ENCODE results near the gene SMAD6. TPM values are rescaled to one million over a fixed set of nuclear protein-coding genes. Genes with fewer than 3 reads are reported as not detected.

Gene SMAD6
- total RNA-seq, 1 donor from 2014 or later, result 0.43 TPM

DNA sequence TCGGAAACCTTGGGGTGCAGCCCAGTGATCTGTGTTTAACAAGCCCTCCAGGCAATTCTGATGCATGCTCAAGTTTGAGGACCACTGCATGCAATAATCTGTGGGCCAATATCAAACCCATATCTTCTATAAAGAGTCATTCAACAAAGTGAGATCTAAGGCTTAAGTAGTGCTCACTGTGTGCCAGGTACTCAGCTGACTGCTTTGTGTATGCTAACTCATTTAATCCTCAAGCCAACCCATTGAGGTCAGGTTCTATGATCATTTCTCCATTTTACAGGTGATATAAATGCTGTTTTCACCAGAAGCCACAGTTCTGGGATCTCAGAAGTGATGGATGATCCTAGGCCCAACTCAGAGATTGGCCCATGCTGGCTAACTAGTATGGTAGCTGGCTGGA lies 101.7 kb downstream of the SMAD6 start:
- Mint-ChIP-seq H3K9me3 (no peaks in the 10 kb centered on the region), H3K36me3 (ENCODE audit: low read depth) (no peaks in the 10 kb centered on the region), H3K4me1 (ENCODE audit: low read depth) (no peaks in the 10 kb centered on the region), H3K4me3 (ENCODE audit: low read depth) (no peak overlapping the region), H3K27me3 (ENCODE audit: low read depth) (peaks cover 1% of the 10 kb centered on the region), H3K27ac (no peak overlapping the region)
- intact Hi-C loops (cut with micrococcal nuclease), result no loop called here
- DNase-seq (ENCODE audit: low spot score), result no peak

DNA sequence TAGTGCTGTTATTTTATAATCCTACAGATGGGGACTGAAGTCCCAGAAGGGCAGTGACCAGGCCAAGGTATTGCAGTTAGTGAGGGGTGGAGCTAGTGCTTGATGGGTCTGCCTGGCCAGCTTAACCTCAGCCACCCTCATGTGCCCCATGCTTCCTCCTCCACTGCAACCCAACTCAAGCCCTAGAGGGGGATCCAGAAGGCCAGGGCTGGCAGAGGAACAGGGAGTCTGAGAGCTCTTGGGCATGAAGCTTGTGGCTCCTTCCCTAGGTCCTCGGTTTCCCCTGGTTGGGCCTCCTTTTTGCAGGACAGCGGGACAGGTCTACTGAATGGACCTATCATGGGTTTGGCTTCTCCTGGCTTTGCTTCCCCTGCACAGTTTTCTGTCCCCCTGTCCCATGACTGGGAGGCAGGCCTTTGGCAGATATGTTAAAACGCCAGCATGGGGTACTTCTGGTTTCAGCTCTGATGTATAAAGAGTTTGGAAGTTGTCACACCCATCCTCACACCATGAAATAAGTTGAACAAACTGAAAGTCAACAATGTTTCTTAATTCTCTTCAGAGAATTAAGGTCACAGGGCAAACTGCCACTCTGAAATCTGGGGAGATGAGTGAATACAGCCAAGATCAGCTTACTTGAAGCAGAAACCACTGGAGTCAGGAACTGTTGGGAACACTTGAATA lies 103.3 kb downstream of the SMAD6 start:
- H3K27ac Mint-ChIP-seq, result no peak overlapping the region
- intact Hi-C loops (cut with micrococcal nuclease), result no loop called here
- H3K36me3 Mint-ChIP-seq (ENCODE audit: low read depth), result no peaks in the 10 kb centered on the region
- no peaks in the 10 kb centered on the region for H3K9me3 Mint-ChIP-seq
- DNase-seq (ENCODE audit: low spot score), result no peak
- H3K4me3 Mint-ChIP-seq (ENCODE audit: low read depth), result no peak overlapping the region
- no peaks in the 10 kb centered on the region for H3K4me1 Mint-ChIP-seq (ENCODE audit: low read depth)
- peaks cover 2% of the 10 kb centered on the region for H3K27me3 Mint-ChIP-seq (ENCODE audit: low read depth)

DNA sequence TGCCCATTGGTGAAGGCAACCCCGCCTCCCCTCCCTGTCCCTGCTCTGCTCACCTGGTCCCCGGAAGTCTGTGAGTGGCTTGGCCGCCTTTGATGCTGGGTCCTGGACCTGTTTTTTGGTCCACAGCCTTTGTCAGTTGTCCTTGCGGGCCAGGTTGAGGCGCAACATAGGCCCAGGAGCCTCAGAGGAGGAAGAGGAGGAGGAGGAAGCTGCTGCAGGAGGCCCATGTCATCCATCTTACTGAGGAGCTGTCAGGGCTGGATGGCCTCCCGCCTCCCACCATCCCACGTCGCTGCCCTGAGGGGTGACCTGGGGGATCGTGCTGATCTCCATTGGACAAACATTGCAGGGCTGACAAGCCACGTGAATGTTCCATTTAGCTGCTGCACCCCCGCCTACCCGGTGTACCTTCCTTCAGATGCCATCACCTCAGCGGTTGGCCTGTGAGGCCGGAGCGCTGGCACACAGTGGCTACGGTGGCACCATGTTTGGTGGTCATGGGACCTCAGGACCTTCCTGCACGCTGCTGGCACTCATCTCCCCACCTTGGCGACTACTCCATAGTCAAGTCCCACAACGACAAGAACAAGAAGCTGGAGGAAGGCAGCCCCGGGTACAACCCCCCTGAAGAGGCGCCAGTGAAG lies 106.3 kb downstream of the SMAD6 start:
- DNase-seq (ENCODE audit: low spot score), result no peak
- intact Hi-C loops (cut with micrococcal nuclease), result no loop called here
- H3K9me3 Mint-ChIP-seq, result no peaks in the 10 kb centered on the region
- no peak overlapping the region for H3K4me3 Mint-ChIP-seq (ENCODE audit: low read depth)
- H3K4me1 Mint-ChIP-seq (ENCODE audit: low read depth), result no peaks in the 10 kb centered on the region
- peaks cover 8% of the 10 kb centered on the region for H3K27me3 Mint-ChIP-seq (ENCODE audit: low read depth)
- no peak overlapping the region for H3K27ac Mint-ChIP-seq
- no peaks in the 10 kb centered on the region for H3K36me3 Mint-ChIP-seq (ENCODE audit: low read depth)

DNA sequence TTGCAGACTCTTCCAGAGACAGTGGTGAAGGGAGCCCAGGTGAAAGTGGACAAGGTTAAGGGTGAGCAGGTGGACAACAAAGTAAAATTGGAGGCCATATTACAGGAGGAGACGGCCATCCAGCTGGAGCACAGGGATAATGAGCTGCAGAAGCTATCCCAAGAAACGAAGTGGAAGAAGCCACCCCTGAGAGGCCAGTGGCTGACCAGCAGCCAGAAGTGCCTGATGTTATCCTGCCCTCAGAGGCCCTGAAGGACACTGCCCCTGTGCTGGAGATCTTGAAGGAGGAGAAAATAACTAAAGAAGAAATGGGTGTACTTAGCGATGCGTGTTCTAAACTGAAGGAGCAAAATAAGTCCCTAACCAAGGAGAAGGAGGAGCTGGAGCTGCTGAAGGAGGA lies 107.6 kb downstream of the SMAD6 start:
- Mint-ChIP-seq H3K9me3 (no peaks in the 10 kb centered on the region), H3K4me1 (ENCODE audit: low read depth) (no peaks in the 10 kb centered on the region), H3K27ac (no peak overlapping the region), H3K36me3 (ENCODE audit: low read depth) (no peaks in the 10 kb centered on the region), H3K27me3 (ENCODE audit: low read depth) (peaks cover 11% of the 10 kb centered on the region), H3K4me3 (ENCODE audit: low read depth) (no peak overlapping the region)
- intact Hi-C loops (cut with micrococcal nuclease), result no loop called here
- no peak for DNase-seq (ENCODE audit: low spot score)

DNA sequence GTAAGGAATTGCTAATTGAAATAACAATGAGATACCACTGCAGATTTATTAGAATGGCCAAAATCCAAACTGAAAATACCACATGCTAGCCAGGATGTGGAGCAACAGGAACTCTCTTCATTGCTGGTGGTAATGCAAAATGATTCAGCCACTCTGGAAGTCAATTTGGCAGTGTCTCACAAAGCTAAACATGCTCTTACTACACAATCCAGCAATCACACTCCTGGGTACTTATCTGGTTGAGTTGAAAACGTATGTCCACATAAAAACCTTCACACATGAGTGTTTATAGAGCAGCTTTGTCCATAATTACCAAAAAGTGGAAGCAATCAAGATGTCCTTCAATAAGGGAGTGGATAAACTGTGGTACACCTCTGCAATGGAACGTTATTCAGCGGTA lies 113.3 kb downstream of the SMAD6 start:
- H3K36me3 Mint-ChIP-seq (ENCODE audit: low read depth), result no peaks in the 10 kb centered on the region
- no peak overlapping the region for H3K27ac Mint-ChIP-seq
- H3K9me3 Mint-ChIP-seq, result no peaks in the 10 kb centered on the region
- no peak for DNase-seq (ENCODE audit: low spot score)
- H3K4me1 Mint-ChIP-seq (ENCODE audit: low read depth), result no peaks in the 10 kb centered on the region
- no peak overlapping the region for H3K4me3 Mint-ChIP-seq (ENCODE audit: low read depth)
- H3K27me3 Mint-ChIP-seq (ENCODE audit: low read depth), result peaks cover 11% of the 10 kb centered on the region
- intact Hi-C loops (cut with micrococcal nuclease), result no loop called here

DNA sequence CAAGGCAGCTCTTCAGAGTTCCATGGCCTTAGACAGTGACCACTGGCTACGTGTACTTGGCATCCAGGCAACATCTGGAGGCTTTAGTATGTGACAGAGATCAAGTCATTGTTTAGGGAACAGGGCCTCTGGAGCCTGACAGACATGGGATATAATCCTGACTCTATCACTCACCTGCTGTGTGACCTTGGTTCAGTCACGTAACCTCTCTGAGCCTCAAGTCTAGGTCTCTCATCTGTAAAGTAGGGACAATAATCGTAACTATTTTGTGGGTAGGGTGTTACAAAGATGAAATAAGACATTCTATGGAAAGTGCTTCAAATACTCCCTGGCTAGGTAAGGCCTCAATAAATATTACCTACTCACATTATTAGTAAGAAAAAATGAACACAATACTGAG lies 114.2 kb downstream of the SMAD6 start:
- H3K27ac Mint-ChIP-seq, result no peak overlapping the region
- intact Hi-C loops (cut with micrococcal nuclease), result no loop called here
- no peak for DNase-seq (ENCODE audit: low spot score)
- H3K4me1 Mint-ChIP-seq (ENCODE audit: low read depth), result no peaks in the 10 kb centered on the region
- H3K27me3 Mint-ChIP-seq (ENCODE audit: low read depth), result peaks cover 11% of the 10 kb centered on the region
- H3K36me3 Mint-ChIP-seq (ENCODE audit: low read depth), result no peaks in the 10 kb centered on the region
- H3K9me3 Mint-ChIP-seq, result no peaks in the 10 kb centered on the region
- no peak overlapping the region for H3K4me3 Mint-ChIP-seq (ENCODE audit: low read depth)

DNA sequence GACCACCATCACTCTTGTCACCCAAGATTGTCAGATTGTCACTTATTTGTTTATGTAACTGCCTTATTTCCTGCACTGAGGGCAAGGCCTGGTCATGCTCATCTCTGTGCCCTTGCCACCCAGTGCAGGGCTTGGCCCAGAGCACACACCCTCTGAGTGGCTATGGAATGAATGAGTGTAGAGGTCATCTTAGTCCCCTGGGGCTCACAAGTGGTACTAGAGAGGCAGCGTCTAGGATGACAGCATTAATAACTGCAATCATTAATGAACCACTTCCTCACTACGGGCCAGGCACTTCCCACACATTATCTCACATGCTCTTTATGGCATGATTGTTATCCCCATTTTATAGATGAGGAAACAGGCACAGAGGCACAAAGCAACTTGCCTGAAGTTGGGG lies 117.0 kb downstream of the SMAD6 start:
- H3K4me3 Mint-ChIP-seq (ENCODE audit: low read depth), result no peak overlapping the region
- H3K27ac Mint-ChIP-seq, result no peak overlapping the region
- H3K36me3 Mint-ChIP-seq (ENCODE audit: low read depth), result no peaks in the 10 kb centered on the region
- no peaks in the 10 kb centered on the region for H3K4me1 Mint-ChIP-seq (ENCODE audit: low read depth)
- DNase-seq (ENCODE audit: low spot score), result no peak
- intact Hi-C loops (cut with micrococcal nuclease), result no loop called here
- H3K9me3 Mint-ChIP-seq, result no peaks in the 10 kb centered on the region
- H3K27me3 Mint-ChIP-seq (ENCODE audit: low read depth), result peaks cover 5% of the 10 kb centered on the region

DNA sequence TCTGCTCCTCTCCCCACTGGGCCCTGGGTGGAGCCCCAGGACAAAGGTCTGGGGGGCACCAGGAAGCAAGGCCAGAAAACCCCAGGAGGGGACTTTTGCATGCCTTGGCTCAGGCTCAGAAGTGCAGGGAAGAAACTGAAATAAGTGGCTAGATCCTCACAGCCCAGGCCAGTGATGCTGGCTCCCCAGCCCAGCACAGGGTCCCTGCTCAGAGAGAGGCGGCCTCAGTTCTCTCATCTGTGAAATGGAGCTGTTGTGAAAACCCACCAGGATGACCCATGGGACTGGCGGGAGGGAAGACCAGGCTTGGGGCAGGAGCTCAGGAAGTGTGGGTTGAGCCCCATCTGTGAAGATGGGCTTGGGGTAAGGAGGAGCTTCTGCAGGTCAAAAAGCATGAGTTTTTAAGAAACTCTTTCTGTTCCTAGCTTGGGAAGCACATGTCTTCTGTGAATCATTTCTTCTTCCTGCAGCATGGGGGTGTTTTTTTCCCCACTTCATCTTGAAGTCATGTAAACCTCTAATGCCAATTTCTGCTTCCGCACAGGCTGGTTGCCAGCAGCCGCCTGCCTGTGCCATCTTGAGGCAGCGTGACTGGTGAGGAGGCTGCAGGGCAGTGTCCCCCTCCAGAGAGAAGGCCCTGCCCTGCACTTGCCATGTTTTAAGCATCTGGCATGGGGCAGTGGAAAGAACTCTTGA lies 118.6 kb downstream of the SMAD6 start:
- no peak overlapping the region for H3K27ac Mint-ChIP-seq
- no peaks in the 10 kb centered on the region for H3K4me1 Mint-ChIP-seq (ENCODE audit: low read depth)
- intact Hi-C loops (cut with micrococcal nuclease), result no loop called here
- DNase-seq (ENCODE audit: low spot score), result no peak
- H3K36me3 Mint-ChIP-seq (ENCODE audit: low read depth), result no peaks in the 10 kb centered on the region
- H3K4me3 Mint-ChIP-seq (ENCODE audit: low read depth), result no peak overlapping the region
- no peaks in the 10 kb centered on the region for H3K9me3 Mint-ChIP-seq
- peaks cover 1% of the 10 kb centered on the region for H3K27me3 Mint-ChIP-seq (ENCODE audit: low read depth)

DNA sequence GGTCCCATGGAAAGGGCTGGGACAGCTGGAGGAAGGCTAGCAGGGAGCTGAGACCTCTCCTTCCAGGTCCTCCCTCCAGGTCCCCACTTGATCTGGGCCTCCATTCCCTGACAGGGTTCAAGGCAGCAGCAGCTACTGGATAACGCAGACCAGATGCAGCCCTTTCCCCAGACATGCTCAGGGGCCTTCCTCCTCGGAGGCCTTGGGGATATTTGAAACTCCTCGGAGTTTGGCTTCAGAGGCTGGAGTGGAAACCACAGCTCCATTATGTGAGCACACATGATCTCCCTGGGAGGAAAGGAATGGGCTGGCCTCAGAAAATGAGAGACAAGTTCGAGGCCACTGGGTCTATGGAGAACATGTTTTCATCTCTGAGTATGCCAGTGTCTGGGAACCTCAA lies 119.3 kb downstream of the SMAD6 start:
- Mint-ChIP-seq H3K27ac (no peak overlapping the region), H3K4me1 (ENCODE audit: low read depth) (no peaks in the 10 kb centered on the region), H3K27me3 (ENCODE audit: low read depth) (peaks cover 1% of the 10 kb centered on the region), H3K4me3 (ENCODE audit: low read depth) (no peak overlapping the region), H3K9me3 (no peaks in the 10 kb centered on the region), H3K36me3 (ENCODE audit: low read depth) (no peaks in the 10 kb centered on the region)
- no peak for DNase-seq (ENCODE audit: low spot score)
- intact Hi-C loops (cut with micrococcal nuclease), result no loop called here

DNA sequence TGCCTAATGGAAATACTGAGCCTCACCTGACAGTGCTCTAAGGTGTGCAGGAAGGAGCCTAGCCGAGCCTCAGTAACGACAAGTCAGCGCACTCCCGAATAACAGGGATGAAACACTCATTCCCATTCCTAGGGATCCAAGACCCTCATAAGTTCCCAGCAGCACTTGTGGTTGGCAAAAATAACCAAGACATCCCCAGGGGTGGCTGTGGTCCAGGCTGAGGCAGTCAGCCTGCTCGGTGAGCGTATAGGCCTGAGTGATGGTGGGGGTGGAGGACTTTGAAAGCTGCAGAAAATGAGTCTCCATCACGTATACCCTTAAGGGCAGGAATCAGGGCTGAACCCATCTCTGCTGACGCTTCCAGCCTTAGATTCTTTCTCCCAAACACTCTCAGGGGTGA lies 120.1 kb downstream of the SMAD6 start:
- no peaks in the 10 kb centered on the region for H3K36me3 Mint-ChIP-seq (ENCODE audit: low read depth)
- no peaks in the 10 kb centered on the region for H3K4me1 Mint-ChIP-seq (ENCODE audit: low read depth)

DNA sequence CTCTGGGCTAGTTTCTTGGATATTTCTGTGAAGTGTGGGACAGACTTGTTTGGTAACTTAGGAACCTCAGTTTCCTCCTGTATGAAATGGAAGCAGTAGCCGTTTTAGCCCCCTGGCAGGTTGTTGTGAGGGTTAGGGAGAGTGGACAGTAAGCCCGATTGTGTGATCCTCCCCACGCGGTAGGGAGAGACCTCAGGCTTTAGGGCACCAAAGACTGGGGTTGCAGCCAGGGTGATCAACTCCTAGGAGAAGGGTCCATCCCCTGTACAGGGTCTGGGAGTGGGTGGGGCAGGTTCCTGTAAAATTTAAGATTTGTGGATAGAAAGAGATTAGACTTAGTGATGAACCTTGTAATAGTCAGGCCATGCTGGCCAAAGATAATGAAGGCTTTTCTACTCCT lies 120.5 kb downstream of the SMAD6 start:
- intact Hi-C loops (cut with micrococcal nuclease), result no loop called here
- no peaks in the 10 kb centered on the region for H3K9me3 Mint-ChIP-seq
- no peak overlapping the region for H3K27ac Mint-ChIP-seq
- no peaks in the 10 kb centered on the region for H3K36me3 Mint-ChIP-seq (ENCODE audit: low read depth)
- no peaks in the 10 kb centered on the region for H3K4me1 Mint-ChIP-seq (ENCODE audit: low read depth)
- H3K4me3 Mint-ChIP-seq (ENCODE audit: low read depth), result no peak overlapping the region
- no peak for DNase-seq (ENCODE audit: low spot score)
- peaks cover 1% of the 10 kb centered on the region for H3K27me3 Mint-ChIP-seq (ENCODE audit: low read depth)

More for the DNA sequence above, 120.1 kb downstream of the SMAD6 start:
- no peaks in the 10 kb centered on the region for H3K9me3 Mint-ChIP-seq
- DNase-seq (ENCODE audit: low spot score), result no peak
- peaks cover 1% of the 10 kb centered on the region for H3K27me3 Mint-ChIP-seq (ENCODE audit: low read depth)
- intact Hi-C loops (cut with micrococcal nuclease), result no loop called here
- no peak overlapping the region for H3K27ac Mint-ChIP-seq
- H3K4me3 Mint-ChIP-seq (ENCODE audit: low read depth), result no peak overlapping the region

DNA sequence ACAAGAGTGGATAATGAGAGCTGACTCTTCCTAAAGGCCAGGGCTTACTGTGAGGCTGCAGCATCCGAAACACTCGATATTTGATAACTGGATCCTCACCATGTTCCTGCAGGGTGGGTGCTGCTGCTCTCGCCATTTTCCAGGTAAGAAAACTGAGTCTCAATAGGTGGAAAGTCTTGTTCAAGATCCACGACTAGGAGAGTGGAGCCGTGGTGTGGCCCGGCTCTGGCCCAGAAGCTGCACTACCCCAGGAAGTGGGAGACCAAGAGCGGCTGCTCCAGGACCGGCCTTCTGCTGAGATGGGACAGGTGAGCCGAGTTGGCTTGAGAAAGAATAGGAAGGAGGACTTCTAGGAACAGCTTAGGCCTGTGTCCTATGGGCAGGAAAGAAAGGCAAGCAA lies 121.6 kb downstream of the SMAD6 start:
- H3K4me3 Mint-ChIP-seq (ENCODE audit: low read depth), result no peak overlapping the region
- DNase-seq (ENCODE audit: low spot score), result no peak

DNA sequence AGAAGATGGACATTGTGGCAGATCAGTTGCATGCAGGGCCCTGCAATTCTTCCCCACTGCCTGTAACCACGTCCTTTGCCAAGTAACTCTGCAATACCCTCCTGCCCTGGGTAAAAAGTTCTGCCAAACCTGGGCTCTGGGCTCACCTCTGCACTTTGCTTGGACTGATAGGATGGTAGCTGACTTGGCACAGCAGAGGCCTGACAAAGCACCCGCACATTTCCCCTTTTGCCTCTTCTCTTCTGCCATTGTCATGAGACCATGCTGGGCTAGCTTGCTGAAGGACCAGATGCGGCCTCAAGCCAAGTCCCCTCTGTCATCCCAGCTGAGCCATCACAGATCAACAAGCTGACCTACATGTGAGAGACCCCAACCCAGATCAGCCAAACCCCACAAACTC lies 122.4 kb downstream of the SMAD6 start:
- Mint-ChIP-seq H3K36me3 (ENCODE audit: low read depth) (no peaks in the 10 kb centered on the region), H3K9me3 (no peaks in the 10 kb centered on the region), H3K27ac (no peak overlapping the region), H3K4me3 (ENCODE audit: low read depth) (no peak overlapping the region), H3K27me3 (ENCODE audit: low read depth) (peaks cover 1% of the 10 kb centered on the region), H3K4me1 (ENCODE audit: low read depth) (no peaks in the 10 kb centered on the region)
- DNase-seq (ENCODE audit: low spot score), result no peak
- intact Hi-C loops (cut with micrococcal nuclease), result no loop called here

More for the DNA sequence above, 121.6 kb downstream of the SMAD6 start:
- Mint-ChIP-seq H3K9me3 (no peaks in the 10 kb centered on the region), H3K27ac (no peak overlapping the region), H3K36me3 (ENCODE audit: low read depth) (no peaks in the 10 kb centered on the region), H3K4me1 (ENCODE audit: low read depth) (no peaks in the 10 kb centered on the region), H3K27me3 (ENCODE audit: low read depth) (peaks cover 1% of the 10 kb centered on the region)
- intact Hi-C loops (cut with micrococcal nuclease), result no loop called here
